ENCODE measurements around the gene SNRNP70.

GRCh38 chr19:49148784-49149651, 63.8 kb downstream of the SNRNP70 start:
- no peak for TF ChIP-seq CTCF (conservative IDR thresholded peaks at IDR 0.05 in 1 of 2, IDR thresholded peaks at IDR 0.05 in 1 of 2; ENCODE audit: low read depth in 1 of 2, low read length in 2 of 2)
- no peak for TF ChIP-seq EZH2 (IDR thresholded peaks at IDR 0.05; ENCODE audit: low read length, missing control alignments)
